ENCODE measurements around the gene GUCY1A2. TPM values are rescaled to one million over a fixed set of nuclear protein-coding genes. Genes with fewer than 3 reads are reported as not detected.

The GUCY1A2 gene
- total and polyA plus RNA-seq, 2 donors (not counting 3 experiments of a cell fraction or from before 2014, with no cell fraction given): 0.02 to 0.03 TPM

- intact Hi-C loops (cut with micrococcal nuclease) (no loop called here), dilution Hi-C loops (cut with MboI; ENCODE audit: extremely low pct_ligation_motif_present, low sequenced_read_pairs) (no loop called here)
- no peak for TF ChIP-seq FOS (IDR thresholded peaks at IDR 0.05; ENCODE audit: borderline replicate concordance, insufficient read depth, low read length)
- no peak for TF ChIP-seq POLR2A (IDR thresholded peaks at IDR 0.05; ENCODE audit: low read depth, low read length)
- TF ChIP-seq MAX (IDR thresholded peaks at IDR 0.05; ENCODE audit: insufficient read depth, insufficient read length): no peak
- H3K4me1 ChIP-seq (ENCODE audit: control insufficient read depth, extremely low read depth, insufficient read depth, low read length): no peaks in the 10 kb centered on the region
- H3K27me3 ChIP-seq (ENCODE audit: control insufficient read depth in 2 of 2, insufficient read depth in 2 of 2, low read length in 2 of 2): no peaks in the 10 kb centered on the region
- H3K4me2 ChIP-seq (ENCODE audit: insufficient read depth, low read length): no peak overlapping the region
- no peaks in the 10 kb centered on the region for H3K79me2 ChIP-seq (ENCODE audit: control insufficient read depth, insufficient read depth, low read length)
- FAIRE-seq (no peak), DNase-seq (ENCODE audit: low read depth, low spot score) (no peak)
- H3K9me3 ChIP-seq (replicated peaks; ENCODE audit: control insufficient read depth, insufficient read depth, low read length): no peaks in the 10 kb centered on the region
- no peaks in the 10 kb centered on the region for H3K9me1 ChIP-seq (replicated peaks; ENCODE audit: control insufficient read depth, extremely low read depth, insufficient read depth, low read length)
- BruUV-seq (replicated peaks): no TSS peak
- ChIA-PET CTCF (no interaction called here), POLR2A (no interaction called here)
- H3K27ac ChIP-seq (ENCODE audit: insufficient read depth, low read depth, low read length): no peak overlapping the region
- no peak overlapping the region for H2AFZ ChIP-seq (ENCODE audit: low read depth, low read length)
- no peaks in the 10 kb centered on the region for H3K36me3 ChIP-seq (ENCODE audit: control insufficient read depth in 2 of 2, extremely low read depth in 1 of 2, insufficient read depth in 2 of 2, low read length in 2 of 2)
- no peak overlapping the region for H3K9ac ChIP-seq (replicated peaks; ENCODE audit: extremely low read depth, insufficient read depth, low read length)
- H4K20me1 ChIP-seq (replicated peaks; ENCODE audit: control insufficient read depth, extremely low read depth, insufficient read depth, low read length): no peaks in the 10 kb centered on the region
- no peak overlapping the region for H3K4me3 ChIP-seq (replicated peaks in 1 of 3; ENCODE audit: insufficient read depth in 1 of 3, low read depth in 1 of 3, low read length in 3 of 3)
These were observed 29.9 kb downstream of the GUCY1A2 start for GRCh38 chr11:106988151-106989077.

GRCh38 chr11:106986673-106987072 is 31.6 kb downstream of the GUCY1A2 start:
- ChIA-PET CTCF (no interaction called here), POLR2A (no interaction called here)
- H3K4me3 ChIP-seq (replicated peaks in 1 of 3; ENCODE audit: insufficient read depth in 1 of 3, low read depth in 1 of 3, low read length in 3 of 3): no peak overlapping the region
- no peaks in the 10 kb centered on the region for H3K36me3 ChIP-seq (ENCODE audit: control insufficient read depth in 2 of 2, extremely low read depth in 1 of 2, insufficient read depth in 2 of 2, low read length in 2 of 2)
- no peak for TF ChIP-seq JUN (IDR thresholded peaks at IDR 0.05; ENCODE audit: borderline replicate concordance, insufficient read depth, insufficient read length, low read depth)
- no peaks in the 10 kb centered on the region for H3K4me1 ChIP-seq (ENCODE audit: control insufficient read depth, extremely low read depth, insufficient read depth, low read length)
- H2AFZ ChIP-seq (ENCODE audit: low read depth, low read length): no peak overlapping the region
- H3K79me2 ChIP-seq (ENCODE audit: control insufficient read depth, insufficient read depth, low read length): no peaks in the 10 kb centered on the region
- no peak overlapping the region for H3K4me2 ChIP-seq (ENCODE audit: insufficient read depth, low read length)
- no TSS peak for BruUV-seq (replicated peaks)
- intact Hi-C loops (cut with micrococcal nuclease) (no loop called here), dilution Hi-C loops (cut with MboI; ENCODE audit: extremely low pct_ligation_motif_present, low sequenced_read_pairs) (no loop called here)
- H4K20me1 ChIP-seq (replicated peaks; ENCODE audit: control insufficient read depth, extremely low read depth, insufficient read depth, low read length): no peaks in the 10 kb centered on the region
- FAIRE-seq (no peak), DNase-seq (ENCODE audit: low read depth, low spot score) (no peak)
- no peak overlapping the region for H3K27ac ChIP-seq (ENCODE audit: insufficient read depth, low read depth, low read length)
- no peaks in the 10 kb centered on the region for H3K9me3 ChIP-seq (replicated peaks; ENCODE audit: control insufficient read depth, insufficient read depth, low read length)
- H3K9me1 ChIP-seq (replicated peaks; ENCODE audit: control insufficient read depth, extremely low read depth, insufficient read depth, low read length): no peaks in the 10 kb centered on the region
- H3K9ac ChIP-seq (replicated peaks; ENCODE audit: extremely low read depth, insufficient read depth, low read length): no peak overlapping the region
- H3K27me3 ChIP-seq (ENCODE audit: control insufficient read depth in 2 of 2, insufficient read depth in 2 of 2, low read length in 2 of 2): no peaks in the 10 kb centered on the region
